ENCODE data around the gene CEP164.

CEP164 gene

GRCh38 chr11:117439256-117439655, 111.6 kb downstream of the CEP164 start:
- Histone ChIP-seq H3K79me2 (ENCODE audit: control insufficient read depth, insufficient read depth, low read length, unreplicated experiment) (no peaks in the 10 kb centered on the region), H3K27ac (ENCODE audit: low read depth, low read length) (no peak overlapping the region), H3K36me3 (ENCODE audit: insufficient read depth, low read length) (no peaks in the 10 kb centered on the region), H3K4me3 (ENCODE audit: low read depth, low read length) (no peak overlapping the region), H2AFZ (ENCODE audit: low read length, unreplicated experiment) (no peak overlapping the region), H3K4me1 (ENCODE audit: control insufficient read depth, insufficient read depth, low read length, unreplicated experiment) (no peaks in the 10 kb centered on the region), H3K27me3 (ENCODE audit: insufficient read depth, low read length) (peaks cover 64% of the 10 kb centered on the region)

- no peak overlapping the region for H3K4me3 ChIP-seq (ENCODE audit: low read depth, low read length)
- H3K27me3 ChIP-seq (ENCODE audit: insufficient read depth, low read length): peaks cover 64% of the 10 kb centered on the region
- no peak overlapping the region for H2AFZ ChIP-seq (ENCODE audit: low read length, unreplicated experiment)
These were observed 112.6 kb downstream of the CEP164 start for GRCh38 chr11:117440258-117440657.

GRCh38 chr11:117441146-117441975, 113.7 kb downstream of the CEP164 start:
- Histone ChIP-seq H2AFZ (ENCODE audit: low read length, unreplicated experiment) (no peak overlapping the region), H3K79me2 (ENCODE audit: control insufficient read depth, insufficient read depth, low read length, unreplicated experiment) (no peaks in the 10 kb centered on the region), H3K27me3 (ENCODE audit: insufficient read depth, low read length) (peaks cover 62% of the 10 kb centered on the region), H3K4me3 (ENCODE audit: low read depth, low read length) (no peak overlapping the region), H3K36me3 (ENCODE audit: insufficient read depth, low read length) (no peaks in the 10 kb centered on the region), H3K27ac (ENCODE audit: low read depth, low read length) (no peak overlapping the region), H3K4me1 (ENCODE audit: control insufficient read depth, insufficient read depth, low read length, unreplicated experiment) (no peaks in the 10 kb centered on the region)

More at GRCh38 chr11:117440258-117440657, 112.6 kb downstream of the CEP164 start:
- Histone ChIP-seq H3K79me2 (ENCODE audit: control insufficient read depth, insufficient read depth, low read length, unreplicated experiment) (no peaks in the 10 kb centered on the region), H3K4me1 (ENCODE audit: control insufficient read depth, insufficient read depth, low read length, unreplicated experiment) (no peaks in the 10 kb centered on the region), H3K27ac (ENCODE audit: low read depth, low read length) (no peak overlapping the region), H3K36me3 (ENCODE audit: insufficient read depth, low read length) (no peaks in the 10 kb centered on the region)

- Histone ChIP-seq H2AFZ (ENCODE audit: low read length, unreplicated experiment) (no peak overlapping the region), H3K27me3 (ENCODE audit: insufficient read depth, low read length) (peaks cover 62% of the 10 kb centered on the region), H3K4me3 (ENCODE audit: low read depth, low read length) (no peak overlapping the region), H3K36me3 (ENCODE audit: insufficient read depth, low read length) (no peaks in the 10 kb centered on the region), H3K79me2 (ENCODE audit: control insufficient read depth, insufficient read depth, low read length, unreplicated experiment) (no peaks in the 10 kb centered on the region), H3K27ac (ENCODE audit: low read depth, low read length) (no peak overlapping the region), H3K4me1 (ENCODE audit: control insufficient read depth, insufficient read depth, low read length, unreplicated experiment) (no peaks in the 10 kb centered on the region)
These were observed 114.6 kb downstream of the CEP164 start for GRCh38 chr11:117442049-117442868.

GRCh38 chr11:117442869-117443239, 115.2 kb downstream of the CEP164 start:
- Histone ChIP-seq H3K79me2 (ENCODE audit: control insufficient read depth, insufficient read depth, low read length, unreplicated experiment) (no peaks in the 10 kb centered on the region), H2AFZ (ENCODE audit: low read length, unreplicated experiment) (no peak overlapping the region)

GRCh38 chr11:117443266-117444186, 115.9 kb downstream of the CEP164 start:
- H3K4me1 ChIP-seq (ENCODE audit: control insufficient read depth, insufficient read depth, low read length, unreplicated experiment): no peaks in the 10 kb centered on the region
- H3K4me3 ChIP-seq (ENCODE audit: low read depth, low read length): no peak overlapping the region
- no peak overlapping the region for H3K27ac ChIP-seq (ENCODE audit: low read depth, low read length)
- H3K27me3 ChIP-seq (ENCODE audit: insufficient read depth, low read length): peaks cover 71% of the 10 kb centered on the region
- no peaks in the 10 kb centered on the region for H3K36me3 ChIP-seq (ENCODE audit: insufficient read depth, low read length)
- no peaks in the 10 kb centered on the region for H3K79me2 ChIP-seq (ENCODE audit: control insufficient read depth, insufficient read depth, low read length, unreplicated experiment)
- no peak overlapping the region for H2AFZ ChIP-seq (ENCODE audit: low read length, unreplicated experiment)

More at GRCh38 chr11:117442869-117443239, 115.2 kb downstream of the CEP164 start:
- Histone ChIP-seq H3K27me3 (ENCODE audit: insufficient read depth, low read length) (peaks cover 64% of the 10 kb centered on the region), H3K4me1 (ENCODE audit: control insufficient read depth, insufficient read depth, low read length, unreplicated experiment) (no peaks in the 10 kb centered on the region), H3K4me3 (ENCODE audit: low read depth, low read length) (no peak overlapping the region), H3K36me3 (ENCODE audit: insufficient read depth, low read length) (no peaks in the 10 kb centered on the region), H3K27ac (ENCODE audit: low read depth, low read length) (no peak overlapping the region)

GRCh38 chr11:117444256-117444655, 116.6 kb downstream of the CEP164 start:
- Histone ChIP-seq H3K4me3 (ENCODE audit: low read depth, low read length) (no peak overlapping the region), H3K27ac (ENCODE audit: low read depth, low read length) (no peak overlapping the region), H3K79me2 (ENCODE audit: control insufficient read depth, insufficient read depth, low read length, unreplicated experiment) (no peaks in the 10 kb centered on the region), H3K4me1 (ENCODE audit: control insufficient read depth, insufficient read depth, low read length, unreplicated experiment) (no peaks in the 10 kb centered on the region), H3K27me3 (ENCODE audit: insufficient read depth, low read length) (peaks cover 74% of the 10 kb centered on the region), H2AFZ (ENCODE audit: low read length, unreplicated experiment) (no peak overlapping the region), H3K36me3 (ENCODE audit: insufficient read depth, low read length) (no peaks in the 10 kb centered on the region)

GRCh38 chr11:117444711-117445658, 117.3 kb downstream of the CEP164 start:
- H3K4me1 ChIP-seq (ENCODE audit: control insufficient read depth, insufficient read depth, low read length, unreplicated experiment): no peaks in the 10 kb centered on the region
- no peaks in the 10 kb centered on the region for H3K36me3 ChIP-seq (ENCODE audit: insufficient read depth, low read length)
- H2AFZ ChIP-seq (ENCODE audit: low read length, unreplicated experiment): no peak overlapping the region
- H3K27ac ChIP-seq (ENCODE audit: low read depth, low read length): no peak overlapping the region
- no peaks in the 10 kb centered on the region for H3K79me2 ChIP-seq (ENCODE audit: control insufficient read depth, insufficient read depth, low read length, unreplicated experiment)
- H3K4me3 ChIP-seq (ENCODE audit: low read depth, low read length): no peak overlapping the region
- peaks cover 67% of the 10 kb centered on the region for H3K27me3 ChIP-seq (ENCODE audit: insufficient read depth, low read length)

GRCh38 chr11:117449111-117449693, 121.5 kb downstream of the CEP164 start:
- Histone ChIP-seq H3K4me3 (ENCODE audit: low read depth, low read length) (no peak overlapping the region), H3K27ac (ENCODE audit: low read depth, low read length) (no peak overlapping the region), H3K79me2 (ENCODE audit: control insufficient read depth, insufficient read depth, low read length, unreplicated experiment) (no peaks in the 10 kb centered on the region), H3K36me3 (ENCODE audit: insufficient read depth, low read length) (no peaks in the 10 kb centered on the region), H3K4me1 (ENCODE audit: control insufficient read depth, insufficient read depth, low read length, unreplicated experiment) (no peaks in the 10 kb centered on the region), H2AFZ (ENCODE audit: low read length, unreplicated experiment) (no peak overlapping the region), H3K27me3 (ENCODE audit: insufficient read depth, low read length) (peaks cover 58% of the 10 kb centered on the region)

Measured in ACC112 (cell line).